HG02798 (cell line): ENCODE results near the gene NEDD9.

Source experiments
- ATAC-seq: cut with Tn5 transposase; IDR thresholded peaks from one replicate; pipeline ENCODE4 v1.9.1; 2021; ENCODE audit warnings: mild to moderate bottlenecking; ENCODE audit not compliant: unreplicated experiment, poor library complexity

Gene NEDD9

GRCh38 chr6:11187301-11187700, 45.2 kb downstream of the NEDD9 start:
- no peak for ATAC-seq

GRCh38 chr6:11185204-11185842, 47.1 kb downstream of the NEDD9 start:
- no peak for ATAC-seq

GRCh38 chr6:11183761-11184362, 48.6 kb downstream of the NEDD9 start:
- ATAC-seq: no peak

GRCh38 chr6:11181478-11182136, 50.9 kb downstream of the NEDD9 start:
- no peak for ATAC-seq

GRCh38 chr6:11179419-11180202, 52.9 kb downstream of the NEDD9 start:
- no peak for ATAC-seq

- no peak for ATAC-seq
Observed at GRCh38 chr6:11179088-11179418, 53.4 kb downstream of the NEDD9 start.

- no peak for ATAC-seq
Observed at GRCh38 chr6:11177271-11177670, 55.2 kb downstream of the NEDD9 start.

- no peak for ATAC-seq
Observed at GRCh38 chr6:11174242-11174611, 58.2 kb downstream of the NEDD9 start.

- ATAC-seq: no peak
Observed at GRCh38 chr6:11172501-11173327, 59.8 kb downstream of the NEDD9 start.

GRCh38 chr6:11171952-11172351, 60.5 kb downstream of the NEDD9 start:
- no peak for ATAC-seq

- ATAC-seq: no peak
Observed at GRCh38 chr6:11168091-11168635, 64.3 kb downstream of the NEDD9 start.

- no peak for ATAC-seq
Observed at GRCh38 chr6:11166948-11167347, 65.5 kb downstream of the NEDD9 start.

- ATAC-seq: no peak
Observed at GRCh38 chr6:11164717-11165646, 67.5 kb downstream of the NEDD9 start.

- ATAC-seq: no peak
Observed at GRCh38 chr6:11163932-11164331, 68.5 kb downstream of the NEDD9 start.

- ATAC-seq: no peak
Observed at GRCh38 chr6:11162262-11162661, 70.2 kb downstream of the NEDD9 start.

- ATAC-seq: no peak
Observed at GRCh38 chr6:11161031-11161956, 71.2 kb downstream of the NEDD9 start.

- ATAC-seq: no peak
Observed at GRCh38 chr6:11160199-11160598, 72.3 kb downstream of the NEDD9 start.

GRCh38 chr6:11155589-11155988, 76.9 kb downstream of the NEDD9 start:
- ATAC-seq: no peak
